22Rv1 (cell line): ENCODE measurements around the gene SPPL2A.

Experiments
- ZFX ChIP-seq: fragments of 450-650 bp; IDR thresholded peaks from 2 replicates; pipeline ENCODE4 v1.6.1; 2017; ENCODE audit warnings: antibody characterized with exemption, borderline replicate concordance
- TF ChIP-seq, protein P1 (sequence below): fragments of 450-650 bp; IDR thresholded peaks from 2 replicates; pipeline ENCODE4 v1.5.1; 2017; ENCODE audit warnings: mild to moderate bottlenecking

DNA sequence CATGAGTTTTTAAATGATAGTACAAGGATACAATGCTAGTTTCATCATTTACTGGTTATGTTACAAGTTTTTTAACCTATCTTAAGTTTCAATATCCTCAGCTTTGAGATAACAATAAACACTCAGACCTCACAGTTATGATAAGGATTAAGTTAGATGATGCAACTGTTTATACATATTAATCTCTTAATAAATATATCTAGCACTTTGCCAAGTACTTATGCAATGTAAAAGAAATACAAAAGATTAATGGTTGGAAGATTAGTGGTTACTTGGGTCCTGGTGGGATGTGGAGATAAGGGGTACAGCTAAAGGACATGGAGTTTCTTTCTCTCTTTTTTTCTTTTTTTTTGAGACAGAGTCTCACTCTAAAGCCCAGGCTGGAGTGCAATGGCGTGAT, 12.0 kb downstream of the SPPL2A start:
- TF ChIP-seq, protein P1, sequence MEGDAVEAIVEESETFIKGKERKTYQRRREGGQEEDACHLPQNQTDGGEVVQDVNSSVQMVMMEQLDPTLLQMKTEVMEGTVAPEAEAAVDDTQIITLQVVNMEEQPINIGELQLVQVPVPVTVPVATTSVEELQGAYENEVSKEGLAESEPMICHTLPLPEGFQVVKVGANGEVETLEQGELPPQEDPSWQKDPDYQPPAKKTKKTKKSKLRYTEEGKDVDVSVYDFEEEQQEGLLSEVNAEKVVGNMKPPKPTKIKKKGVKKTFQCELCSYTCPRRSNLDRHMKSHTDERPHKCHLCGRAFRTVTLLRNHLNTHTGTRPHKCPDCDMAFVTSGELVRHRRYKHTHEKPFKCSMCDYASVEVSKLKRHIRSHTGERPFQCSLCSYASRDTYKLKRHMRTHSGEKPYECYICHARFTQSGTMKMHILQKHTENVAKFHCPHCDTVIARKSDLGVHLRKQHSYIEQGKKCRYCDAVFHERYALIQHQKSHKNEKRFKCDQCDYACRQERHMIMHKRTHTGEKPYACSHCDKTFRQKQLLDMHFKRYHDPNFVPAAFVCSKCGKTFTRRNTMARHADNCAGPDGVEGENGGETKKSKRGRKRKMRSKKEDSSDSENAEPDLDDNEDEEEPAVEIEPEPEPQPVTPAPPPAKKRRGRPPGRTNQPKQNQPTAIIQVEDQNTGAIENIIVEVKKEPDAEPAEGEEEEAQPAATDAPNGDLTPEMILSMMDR, result no peak
- TF ChIP-seq ZFX, result no peak
